OCI-LY7 (cell line): ENCODE data around the gene MEF2C. TPM values are rescaled to one million over a fixed set of nuclear protein-coding genes. Genes with fewer than 3 reads are reported as not detected.

Experiments
- BruUV-seq: library from RNA; stranded (reverse); fragments of 400-500 nt; replicated peaks from 2 replicates; lab custom pipeline; 2021; lab: Mats Ljungman, UMichigan
- CTCF ChIA-PET: fragments of 300-600 bp; sonication (Branson Sonifier 250); formaldehyde crosslinking; loops from one replicate; lab custom pipeline; 2022; ENCODE audit warnings: antibody characterized with exemption; ENCODE audit not compliant: unreplicated experiment; lab: Charles Lee
- POLR2A ChIA-PET: fragments of 300-600 bp; sonication (Branson Sonifier 250); formaldehyde crosslinking; loops from one replicate; lab custom pipeline; 2022; ENCODE audit warnings: antibody characterized with exemption; lab: Charles Lee
- DNase-seq: peaks from one replicate; pipeline ENCODE4 v3.0.0-alpha.2; 2015; ENCODE audit warnings: low spot score
- H2AFZ ChIP-seq: fragments of 200-600 bp; sonication (generic), shearing (Covaris generic); 2 replicates; pipeline ENCODE4 v1.6.1; 2014; ENCODE audit warnings: mild to moderate bottlenecking, antibody characterized with exemption, low read length, moderate library complexity
- H3K27ac ChIP-seq: fragments of 200-600 bp; sonication (generic); 2 replicates; pipeline ENCODE4 v1.5.1; 2014; ENCODE audit warnings: mixed run types, low read depth, mild to moderate bottlenecking, moderate library complexity, low read length, inconsistent platforms; ENCODE audit not compliant: poor library complexity, severe bottlenecking
- H3K36me3 ChIP-seq: fragments of 200-600 bp; sonication (generic); 2 replicates; pipeline ENCODE4 v1.6.1; 2014; ENCODE audit warnings: mild to moderate bottlenecking, antibody characterized with exemption, low read length, moderate library complexity, mixed read lengths; ENCODE audit not compliant: insufficient read depth
- H3K4me1 ChIP-seq: fragments of 200-600 bp; sonication (generic); 2 replicates; pipeline ENCODE4 v1.5.1; 2014; ENCODE audit warnings: mild to moderate bottlenecking, low read length; ENCODE audit not compliant: insufficient read depth, poor library complexity, severe bottlenecking
- H3K4me2 ChIP-seq: fragments of 200-600 bp; sonication (generic); 2 replicates; pipeline ENCODE4 v1.6.1; 2014; ENCODE audit warnings: mild to moderate bottlenecking, low read length
- H3K4me3 ChIP-seq: fragments of 200-600 bp; sonication (generic); 2 replicates; pipeline ENCODE4 v1.5.1; 2014; ENCODE audit warnings: mild to moderate bottlenecking, low read depth, low read length; ENCODE audit not compliant: poor library complexity, severe bottlenecking
- H3K79me2 ChIP-seq: fragments of 200-600 bp; sonication (generic); 2 replicates; pipeline ENCODE4 v1.6.1; 2016; ENCODE audit warnings: low read depth, mild to moderate bottlenecking, low read length, moderate library complexity, mixed read lengths; ENCODE audit not compliant: insufficient read depth
- H3K9me2 ChIP-seq: fragments of 200-600 bp; sonication (generic); 2 replicates; pipeline ENCODE4 v1.6.1; 2016; ENCODE audit warnings: mild to moderate bottlenecking, low read length, mixed read lengths; ENCODE audit not compliant: insufficient read depth
- H3K9me3 ChIP-seq: fragments of 200-600 bp; sonication (generic); 2 replicates; pipeline ENCODE4 v1.6.1; 2014; ENCODE audit warnings: mild to moderate bottlenecking, mixed run types, low read length, mixed read lengths
- H4K20me1 ChIP-seq: fragments of 200-600 bp; sonication (generic); 2 replicates; pipeline ENCODE4 v1.6.1; 2014; ENCODE audit warnings: mild to moderate bottlenecking, antibody characterized with exemption, low read length, moderate library complexity, mixed read lengths; ENCODE audit not compliant: insufficient read depth
- EZH2phosphoT487 ChIP-seq: fragments of 200-600 bp; sonication (generic); IDR thresholded peaks from 2 replicates; pipeline ENCODE4 v1.6.1; 2018; ENCODE audit warnings: low read depth, borderline replicate concordance, mild to moderate bottlenecking, mixed run types, antibody characterized with exemption, low read length, moderate library complexity, mixed read lengths
- intact Hi-C: fragments of 100-400 bp; cut with micrococcal nuclease; formaldehyde crosslinking; loops from one replicate; pipeline ENCODE4 v1.10.0; 2022; ENCODE audit not compliant: unreplicated experiment
- total RNA-seq, 2 experiments: library from RNA; depleted of rRNA in 1 of 2; stranded (reverse); fragments of >200 nt in 1 of 2; shearing (Covaris generic) in 1 of 2; gene quantifications; 2 replicates each; pipeline ENCODE4 v1.2.3, GENCODE V29; 2014 to 2022
- TF ChIP-seq, protein P1 (sequence below): fragments of 200-600 bp; sonication (generic); conservative IDR thresholded peaks from 2 replicates; pipeline ENCODE4 v1.5.1; 2014; ENCODE audit warnings: mild to moderate bottlenecking, antibody characterized with exemption, low read length, moderate library complexity, mixed read lengths

The MEF2C gene
- total RNA-seq, 2 experiments from 2014 or later = 5.5 to 57.6 TPM

DNA sequence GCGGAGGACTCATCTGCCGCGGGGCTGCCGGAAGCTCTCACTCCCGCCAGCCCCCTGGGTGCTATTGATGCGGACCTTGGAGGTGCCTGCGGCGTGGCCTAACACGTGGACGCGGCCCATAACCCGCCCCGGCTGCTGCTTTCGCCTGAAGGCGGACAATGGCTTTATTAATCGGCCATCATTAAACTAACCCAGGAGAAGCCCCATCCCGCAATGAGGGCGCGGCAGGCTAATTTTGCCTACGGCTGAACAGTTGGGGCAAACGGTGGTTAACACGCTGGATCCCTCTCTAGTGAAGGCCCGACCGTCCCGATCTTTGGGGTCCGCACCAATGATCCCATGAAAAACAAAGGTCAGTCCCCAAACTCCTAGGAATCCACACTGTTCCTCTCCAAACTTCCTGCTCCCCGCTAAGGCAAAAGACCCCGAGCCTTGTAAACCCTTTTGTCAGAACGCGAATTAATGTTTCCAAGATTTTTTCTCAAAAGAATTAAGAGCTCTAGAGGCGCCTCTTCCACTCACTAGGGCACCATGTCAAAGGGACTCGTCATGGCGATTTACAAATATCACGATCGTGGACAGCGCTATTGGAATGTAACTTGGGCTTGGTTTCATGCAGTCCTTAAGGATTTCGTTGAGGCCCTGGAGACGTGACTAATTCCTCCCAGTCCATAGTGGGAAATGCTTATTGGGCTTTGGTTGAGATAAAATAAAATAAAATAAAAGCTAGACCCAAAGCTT, 193.1 kb downstream of the MEF2C start:
- Histone ChIP-seq H4K20me1 (no peaks in the 10 kb centered on the region; the same call in 1 of the 2 replicates), H3K9me2 (no peaks in the 10 kb centered on the region), H3K4me1 (no peaks in the 10 kb centered on the region), H2AFZ (no peak overlapping the region), H3K4me3 (no peak overlapping the region), H3K79me2 (no peaks in the 10 kb centered on the region), H3K27ac (no peak overlapping the region), H3K9me3 (no peaks in the 10 kb centered on the region), H3K4me2 (no peak overlapping the region), H3K36me3 (no peaks in the 10 kb centered on the region)
- DNase-seq = no peak
- intact Hi-C loops = no loop called here
- CTCF ChIA-PET = interaction anchor here (1.5 kb wide), 1 partner anchor 909 kb away, joined by 4 read pairs; no protein-coding TSS in a partner anchor
- TF ChIP-seq, protein P1, sequence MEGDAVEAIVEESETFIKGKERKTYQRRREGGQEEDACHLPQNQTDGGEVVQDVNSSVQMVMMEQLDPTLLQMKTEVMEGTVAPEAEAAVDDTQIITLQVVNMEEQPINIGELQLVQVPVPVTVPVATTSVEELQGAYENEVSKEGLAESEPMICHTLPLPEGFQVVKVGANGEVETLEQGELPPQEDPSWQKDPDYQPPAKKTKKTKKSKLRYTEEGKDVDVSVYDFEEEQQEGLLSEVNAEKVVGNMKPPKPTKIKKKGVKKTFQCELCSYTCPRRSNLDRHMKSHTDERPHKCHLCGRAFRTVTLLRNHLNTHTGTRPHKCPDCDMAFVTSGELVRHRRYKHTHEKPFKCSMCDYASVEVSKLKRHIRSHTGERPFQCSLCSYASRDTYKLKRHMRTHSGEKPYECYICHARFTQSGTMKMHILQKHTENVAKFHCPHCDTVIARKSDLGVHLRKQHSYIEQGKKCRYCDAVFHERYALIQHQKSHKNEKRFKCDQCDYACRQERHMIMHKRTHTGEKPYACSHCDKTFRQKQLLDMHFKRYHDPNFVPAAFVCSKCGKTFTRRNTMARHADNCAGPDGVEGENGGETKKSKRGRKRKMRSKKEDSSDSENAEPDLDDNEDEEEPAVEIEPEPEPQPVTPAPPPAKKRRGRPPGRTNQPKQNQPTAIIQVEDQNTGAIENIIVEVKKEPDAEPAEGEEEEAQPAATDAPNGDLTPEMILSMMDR = no peak
- BruUV-seq = no TSS peak
- POLR2A ChIA-PET = no interaction called here

DNA sequence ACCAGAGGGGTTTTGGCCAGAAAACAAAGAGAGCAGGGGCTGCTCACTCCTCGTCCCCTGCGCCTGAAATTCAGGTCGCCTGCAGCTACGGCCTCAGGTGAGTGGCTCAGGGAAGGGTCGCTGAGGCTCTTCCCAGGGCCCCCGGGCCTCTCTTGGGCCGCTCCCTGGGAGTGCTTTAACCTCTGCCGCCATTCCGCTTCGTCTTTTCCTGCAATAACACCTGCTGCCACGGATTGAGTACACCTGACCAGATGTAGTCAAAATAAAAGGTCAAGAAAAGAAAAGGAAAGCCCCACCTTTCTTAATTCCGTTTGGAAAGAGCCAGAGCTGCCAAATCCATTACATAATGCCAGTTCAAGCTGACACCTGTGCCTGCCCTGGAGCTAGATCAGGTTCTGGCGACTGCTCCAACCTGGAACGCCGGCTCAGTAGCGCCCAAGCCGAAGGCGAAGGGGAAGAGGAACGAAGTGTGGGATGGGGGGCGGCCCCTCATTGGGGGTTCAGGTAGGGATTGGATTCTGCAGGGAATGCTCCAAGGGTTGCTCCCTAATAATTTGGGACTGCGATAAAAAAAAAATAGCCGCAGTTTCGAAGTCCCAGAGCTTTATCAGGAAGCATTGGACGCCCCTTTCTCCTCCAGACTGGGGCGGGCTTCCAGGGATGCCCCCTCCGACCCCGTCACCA, 193.9 kb downstream of the MEF2C start:
- no peaks in the 10 kb centered on the region; the same call in 1 of the 2 replicates for H4K20me1 ChIP-seq
- H2AFZ ChIP-seq = no peak overlapping the region
- H3K4me2 ChIP-seq = no peak overlapping the region
- TF ChIP-seq, protein P1 = no peak
- TF ChIP-seq EZH2phosphoT487 = no peak
- H3K9me2 ChIP-seq = no peaks in the 10 kb centered on the region
- intact Hi-C loops = no loop called here
- no peak overlapping the region for H3K27ac ChIP-seq
- BruUV-seq = no TSS peak
- no peak overlapping the region for H3K4me3 ChIP-seq
- POLR2A ChIA-PET = no interaction called here
- H3K9me3 ChIP-seq = no peaks in the 10 kb centered on the region
- CTCF ChIA-PET = no interaction called here
- H3K36me3 ChIP-seq = no peaks in the 10 kb centered on the region
- DNase-seq = no peak
- H3K4me1 ChIP-seq = no peaks in the 10 kb centered on the region
- H3K79me2 ChIP-seq = no peaks in the 10 kb centered on the region
